Astrocyte (in vitro differentiated cells and primary cell): ENCODE data around the gene DLX6.

Experiments
- CTCF ChIP-seq: IDR thresholded peaks from 2 replicates; pipeline ENCODE4 v1.5.1; 2011; ENCODE audit warnings: low read depth, mild to moderate bottlenecking, inconsistent platforms, low read length, moderate library complexity; ENCODE audit not compliant: insufficient read depth
- EZH2 ChIP-seq: IDR thresholded peaks from 2 replicates; pipeline ENCODE4 v1.6.1; 2012; ENCODE audit warnings: mild to moderate bottlenecking, low read length, inconsistent platforms; ENCODE audit not compliant: insufficient read depth

- TF ChIP-seq CTCF (no peak), EZH2 (peak; percentile 60)
These were observed 7.0 kb upstream of the DLX6 start for GRCh38 chr7:96998333-96998732.
